GM19025 (cell line): Measurements from ENCODE around the gene ATE1.

Source experiments
- ATAC-seq: cut with Tn5 transposase; IDR thresholded peaks from one replicate; pipeline ENCODE4 v1.9.1; 2021; ENCODE audit warnings: mild to moderate bottlenecking, low read depth, moderate library complexity; ENCODE audit not compliant: unreplicated experiment

ATE1 gene

DNA sequence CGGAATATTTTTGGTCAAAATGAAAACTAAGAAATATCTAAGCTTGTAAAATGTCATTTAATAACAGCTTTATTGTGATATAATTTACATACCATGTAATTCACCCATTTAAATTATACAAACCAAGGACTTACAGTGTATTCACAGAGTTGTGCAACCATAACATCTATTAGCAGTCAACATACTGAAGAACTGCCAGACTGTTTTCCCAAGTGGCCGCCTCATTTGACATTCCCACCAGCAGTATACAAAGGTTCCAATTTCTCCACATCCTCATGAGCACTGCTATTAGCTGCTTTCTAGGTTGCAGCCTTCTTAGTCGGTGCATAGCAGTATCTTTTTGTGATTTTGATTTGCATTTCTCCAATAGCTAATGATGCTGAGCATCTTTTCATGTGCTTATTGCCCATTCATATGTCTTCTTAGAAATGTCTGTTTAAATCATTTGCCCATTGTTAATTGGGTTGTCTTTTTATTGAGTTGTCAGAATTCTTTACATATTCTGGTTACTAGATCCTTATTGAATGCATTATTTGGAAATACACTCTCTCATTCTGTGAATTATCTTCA, 176.6 kb downstream of the ATE1 start:
- ATAC-seq: no peak

DNA sequence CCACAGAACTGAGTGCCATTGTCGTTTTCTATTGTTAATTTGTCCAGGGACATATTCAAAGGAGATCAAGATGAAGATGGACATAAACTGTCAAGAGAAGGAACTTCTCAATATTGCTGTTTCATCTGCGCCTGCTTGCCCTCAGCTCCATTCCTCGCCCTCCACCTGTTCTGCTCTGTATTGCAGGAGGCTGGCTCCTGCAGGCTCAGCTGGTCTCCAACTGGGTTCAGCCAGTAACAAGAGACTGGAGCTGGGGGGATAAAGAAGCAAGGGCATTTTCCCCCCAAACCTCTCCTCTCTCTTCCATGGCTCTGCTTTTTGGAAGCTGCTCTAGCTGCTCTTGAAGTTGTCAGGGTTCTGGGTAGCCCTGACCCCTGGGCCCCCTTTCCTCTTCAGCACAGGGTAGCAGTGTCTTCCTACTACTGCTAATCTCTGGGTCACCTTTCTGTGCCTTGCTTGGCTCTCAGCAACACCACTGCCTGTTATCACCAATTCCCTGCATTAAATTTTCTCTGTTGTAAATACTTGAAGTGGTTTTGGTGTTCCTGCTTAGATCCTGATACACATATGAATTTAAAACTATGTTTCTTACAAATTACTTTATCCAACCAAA, 180.6 kb downstream of the ATE1 start:
- ATAC-seq: no peak

DNA sequence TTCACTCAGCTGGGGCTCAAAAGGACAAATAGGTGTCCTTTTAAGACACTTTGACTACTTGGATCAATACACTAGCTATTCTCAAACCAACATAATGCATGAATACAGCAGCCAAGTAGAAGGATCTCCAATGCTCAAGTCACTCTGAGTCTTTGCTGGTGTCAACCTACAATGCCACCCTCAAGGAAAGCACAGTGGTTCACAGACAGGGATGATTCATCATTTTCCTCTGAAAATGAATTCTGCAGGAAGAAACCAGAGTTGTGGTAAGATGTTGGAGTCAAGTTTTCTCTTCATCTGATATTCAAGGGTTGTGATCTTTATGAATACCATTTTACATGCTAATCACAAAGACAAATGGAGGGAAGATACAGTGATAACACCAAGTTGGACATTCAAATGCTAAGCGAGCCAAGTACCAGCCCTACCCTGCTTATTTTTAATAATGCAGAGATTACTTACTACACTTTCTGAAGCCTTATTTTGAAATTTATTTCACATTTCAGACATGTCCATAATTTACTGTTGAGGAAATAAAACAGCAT, 186.5 kb downstream of the ATE1 start:
- no peak for ATAC-seq

DNA sequence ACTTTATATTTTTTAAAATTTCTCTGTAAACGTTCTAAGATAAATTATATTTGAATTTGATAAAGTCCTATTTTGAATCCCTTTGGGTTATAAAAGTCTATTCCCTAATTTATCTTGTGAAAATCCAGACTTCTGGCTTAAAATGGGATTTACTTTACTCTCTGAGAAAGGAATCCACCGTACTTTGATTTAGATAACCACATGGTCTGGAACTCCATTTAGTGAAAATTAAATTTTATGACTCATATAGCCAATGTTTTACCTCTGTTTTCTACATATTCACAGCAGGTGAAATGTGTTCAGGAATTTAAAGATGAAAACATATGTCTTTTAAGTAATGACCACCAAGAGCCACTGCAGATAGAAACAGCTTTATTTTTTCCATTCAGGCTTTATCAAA, 187.8 kb downstream of the ATE1 start:
- ATAC-seq: no peak

DNA sequence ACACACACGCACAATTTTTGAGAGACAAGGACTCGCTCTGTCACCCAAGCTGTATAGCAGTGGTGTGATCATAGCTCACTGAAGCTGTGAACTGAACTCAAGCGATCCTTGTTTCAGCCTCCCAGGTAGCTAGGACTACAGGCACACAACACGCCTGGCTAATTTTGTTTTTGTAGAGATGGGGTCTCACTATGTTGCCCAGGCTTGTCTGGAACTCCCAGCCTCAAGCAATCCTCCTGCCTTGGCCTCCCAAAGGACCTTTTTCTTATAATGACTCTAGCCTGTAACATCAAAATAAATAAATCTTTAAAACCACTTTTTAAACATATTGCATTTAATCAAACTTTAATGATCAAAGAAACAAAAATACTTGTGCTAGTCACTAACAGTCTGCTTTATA, 188.7 kb downstream of the ATE1 start:
- no peak for ATAC-seq

DNA sequence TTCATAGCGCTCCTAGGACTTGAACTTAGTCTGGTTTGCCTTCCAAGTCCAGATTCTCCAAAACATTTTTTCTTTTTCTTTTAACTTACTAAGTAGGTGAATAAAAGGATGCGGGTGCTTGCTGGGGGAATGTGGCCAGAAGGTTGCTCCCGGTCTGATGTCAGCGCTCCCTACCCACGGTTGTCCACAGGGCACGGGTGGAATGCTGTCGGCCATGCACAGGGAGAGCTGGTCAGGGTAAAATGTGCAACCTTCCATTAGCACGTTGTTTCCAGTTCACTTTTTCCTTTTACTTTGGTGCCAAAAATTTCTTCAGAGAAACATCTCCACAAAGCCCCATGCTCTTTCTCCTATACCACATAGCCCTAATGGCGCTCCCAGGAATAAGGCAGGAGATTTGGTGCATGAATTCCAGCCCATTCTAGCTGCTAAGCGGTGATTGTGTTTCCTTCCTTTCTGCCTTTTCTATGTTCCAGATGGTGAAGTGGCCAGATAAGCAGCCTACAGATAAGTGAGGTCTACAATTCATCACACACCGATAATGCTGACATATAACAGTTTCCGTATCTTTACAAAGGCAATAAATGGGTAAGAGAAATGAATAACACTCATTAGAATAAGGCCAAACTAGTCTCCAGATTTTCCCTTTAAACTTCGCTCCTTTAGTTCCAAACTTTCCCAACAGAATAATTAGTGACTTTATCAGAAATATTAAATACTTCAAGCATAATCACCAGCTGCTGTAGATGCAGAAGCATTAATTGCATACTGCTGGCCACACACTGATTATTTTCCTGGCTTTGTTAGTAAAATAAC, 191.3 kb downstream of the ATE1 start:
- ATAC-seq: no peak

DNA sequence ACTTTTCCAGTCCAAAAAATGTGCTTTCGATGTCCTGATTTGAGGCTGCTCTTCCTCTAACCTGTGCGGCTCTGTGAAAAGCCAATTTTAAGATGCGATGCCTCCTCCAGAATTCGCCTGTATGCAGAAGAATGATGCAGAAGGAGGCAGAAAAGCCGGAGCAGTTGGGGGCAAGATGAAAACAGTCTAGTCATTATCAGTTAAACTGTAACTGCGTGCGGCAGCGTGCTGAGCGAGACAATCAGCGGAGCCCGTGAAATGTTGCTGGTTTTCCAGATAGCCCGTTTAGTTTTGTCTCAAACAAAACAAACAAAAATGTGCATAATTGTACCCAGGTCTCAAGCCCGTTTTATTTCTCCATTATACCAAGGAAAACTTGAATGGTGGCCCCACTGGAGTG, 192.6 kb downstream of the ATE1 start:
- ATAC-seq: no peak

DNA sequence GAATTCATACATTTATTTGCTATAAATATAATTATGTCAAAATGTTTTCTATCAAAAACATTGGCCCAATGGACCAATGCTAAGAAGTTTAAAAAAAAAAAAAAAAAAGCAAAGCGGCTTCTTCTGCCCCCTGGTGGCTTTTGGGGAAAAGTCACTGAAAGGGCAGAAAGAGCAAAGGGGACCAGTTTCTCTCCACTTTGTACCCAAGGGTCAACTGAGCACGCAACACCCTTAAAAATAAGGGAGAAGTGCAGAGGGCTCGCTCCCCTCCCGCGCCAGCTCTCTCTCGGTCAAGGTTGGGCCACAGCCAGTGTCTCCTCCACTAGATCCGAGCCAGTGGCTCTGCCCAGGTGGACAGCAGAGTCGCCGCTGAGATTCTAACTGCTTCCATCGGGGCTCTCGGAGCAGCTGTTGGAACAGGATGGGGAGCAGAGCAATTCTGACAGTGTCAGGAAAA, 193.2 kb downstream of the ATE1 start:
- ATAC-seq: no peak

DNA sequence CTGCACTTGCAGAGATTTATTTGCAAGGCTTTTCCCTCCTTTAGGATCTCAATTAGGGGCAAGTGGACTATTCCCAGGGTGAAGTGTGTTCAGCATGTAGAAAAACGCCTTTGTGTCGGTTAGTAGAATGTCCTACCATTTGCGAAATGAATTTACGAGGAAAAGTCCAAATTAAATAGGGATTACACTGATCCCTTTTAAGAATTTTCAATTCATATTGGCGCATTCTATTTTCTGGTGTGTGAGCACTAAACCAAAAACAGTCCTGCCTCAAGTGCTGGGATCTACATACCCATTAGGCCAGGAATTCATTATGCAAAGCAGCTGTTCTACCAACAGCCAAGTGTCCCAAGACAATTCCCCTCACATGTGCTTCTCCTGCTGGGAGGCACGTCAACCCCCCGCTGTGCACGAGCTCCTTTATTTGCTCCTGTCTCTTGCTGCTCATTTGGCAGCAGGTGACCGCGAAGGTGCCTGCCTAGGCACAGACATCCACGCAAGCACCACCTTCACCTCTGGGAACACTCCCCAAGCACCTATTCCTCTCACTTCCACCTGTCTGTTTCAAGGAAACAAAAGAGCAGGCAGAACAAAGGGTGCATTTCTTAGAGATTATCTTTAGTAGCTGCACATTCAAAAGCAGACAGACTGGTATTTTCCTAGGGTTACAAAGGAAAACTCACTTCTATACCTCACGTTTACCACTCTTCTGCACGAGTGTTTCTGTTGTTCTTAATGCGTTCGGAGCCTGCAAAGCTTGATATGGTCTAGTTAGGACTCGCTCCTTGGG, 195.0 kb downstream of the ATE1 start:
- ATAC-seq: no peak

DNA sequence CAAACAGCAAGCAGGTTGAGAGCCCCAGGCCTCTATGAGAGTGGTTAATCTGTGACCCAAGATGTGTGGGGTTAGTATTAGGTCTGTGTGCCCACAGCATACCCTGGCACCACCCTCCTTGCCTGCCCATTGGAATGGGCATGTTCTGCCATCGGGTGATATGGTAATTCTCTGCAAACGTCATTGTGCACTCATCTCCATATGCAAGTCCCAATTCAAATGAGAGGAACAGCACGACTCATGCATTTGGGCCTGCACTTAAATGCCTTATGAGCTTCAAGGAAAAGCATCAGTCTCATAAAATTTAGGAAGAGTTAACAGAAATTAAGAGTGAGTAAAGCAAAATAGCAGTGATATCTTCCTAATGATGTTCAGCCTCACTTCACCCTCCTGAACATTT, 195.7 kb downstream of the ATE1 start:
- ATAC-seq: no peak

DNA sequence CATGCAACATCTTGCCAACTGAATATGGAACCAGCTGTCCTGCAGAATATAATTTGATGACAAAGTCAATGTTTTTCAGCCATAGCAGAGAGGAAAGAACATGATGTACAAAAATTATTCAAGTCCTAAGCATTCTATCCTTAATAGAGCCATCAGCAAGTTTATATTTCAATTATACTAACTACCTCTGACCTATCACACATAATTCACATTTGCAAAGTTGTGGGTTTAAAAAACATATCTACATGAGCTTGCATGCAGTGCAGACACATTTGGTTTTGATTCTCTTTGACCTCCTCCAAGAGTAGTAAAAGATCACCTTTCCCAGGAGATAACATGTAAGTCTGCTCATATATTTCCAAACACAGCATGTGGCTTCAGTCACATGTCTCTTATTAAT, 203.5 kb downstream of the ATE1 start:
- no peak for ATAC-seq

DNA sequence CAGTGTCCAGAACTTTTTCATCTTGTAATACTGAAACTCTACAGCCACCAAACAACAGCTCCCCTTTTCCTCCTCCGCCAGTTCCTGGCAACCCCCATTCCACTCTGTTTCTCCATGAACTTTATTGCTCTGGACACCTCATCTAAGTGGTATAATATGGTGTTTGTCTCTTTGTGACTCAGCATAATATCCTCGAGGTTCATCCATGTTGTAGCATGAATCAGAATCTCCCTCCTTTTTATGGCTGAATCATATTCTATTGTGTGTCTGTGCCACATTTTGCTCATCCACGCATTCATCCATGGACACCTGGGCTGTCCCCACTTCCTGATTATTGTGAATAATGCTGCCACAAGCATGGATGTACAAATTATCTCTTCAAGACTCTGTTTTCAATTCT, 205.2 kb downstream of the ATE1 start:
- ATAC-seq: no peak

DNA sequence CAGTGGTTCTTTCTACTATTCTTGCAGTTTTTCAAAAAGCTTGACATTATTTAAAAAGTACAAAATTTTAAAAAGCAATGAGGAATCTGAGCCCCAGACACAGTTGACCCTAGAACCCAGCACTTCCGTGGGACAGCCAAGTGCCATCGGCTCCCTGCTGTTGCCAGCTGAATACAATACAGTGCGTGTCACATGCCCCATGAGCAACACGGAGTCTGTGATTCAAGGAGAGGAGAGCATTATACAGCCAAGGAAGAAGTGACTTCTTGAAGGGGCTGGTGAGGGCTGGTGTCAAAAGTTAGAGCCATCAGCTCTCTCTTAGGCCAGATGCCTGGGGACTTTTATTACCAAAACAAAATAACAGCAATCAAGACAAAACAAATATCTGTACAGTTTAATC, 206.6 kb downstream of the ATE1 start:
- no peak for ATAC-seq

DNA sequence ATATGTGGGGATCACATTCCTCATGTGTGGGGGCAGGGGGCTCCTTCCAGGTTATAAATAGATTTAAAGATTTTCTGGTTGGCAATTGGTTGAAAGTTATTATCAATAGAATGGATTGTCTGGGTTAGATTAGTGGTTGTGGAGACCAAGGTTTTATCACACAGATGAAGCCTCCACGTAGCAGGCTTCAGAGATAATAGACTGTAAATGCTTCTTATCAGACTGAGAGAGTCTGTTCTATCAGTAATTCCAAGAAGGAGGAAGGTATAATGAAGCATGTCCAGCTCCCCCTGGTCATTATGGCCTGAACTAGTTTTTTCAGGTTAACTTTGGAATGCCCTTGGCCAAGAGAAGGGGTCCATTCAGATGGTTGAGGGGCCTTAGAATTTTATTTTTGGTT, 211.9 kb downstream of the ATE1 start:
- no peak for ATAC-seq

DNA sequence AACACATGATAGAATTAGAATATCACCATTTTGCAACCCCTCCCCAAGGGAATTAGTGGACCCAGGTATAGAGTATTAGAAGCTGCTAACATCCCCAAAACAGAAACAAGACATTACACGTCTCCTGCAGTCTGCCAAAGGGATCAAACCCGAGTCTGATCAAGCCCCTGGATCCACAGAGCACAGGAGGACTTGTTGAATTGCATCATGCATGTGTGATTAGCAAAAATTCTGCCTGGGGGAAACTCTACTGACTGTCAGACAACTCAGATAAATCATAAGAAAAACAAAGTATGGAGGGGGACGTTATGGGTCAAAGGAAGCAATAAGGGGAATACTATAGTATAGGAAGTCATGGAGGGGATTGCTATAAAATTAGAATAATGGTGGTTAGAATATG, 212.8 kb downstream of the ATE1 start:
- no peak for ATAC-seq

DNA sequence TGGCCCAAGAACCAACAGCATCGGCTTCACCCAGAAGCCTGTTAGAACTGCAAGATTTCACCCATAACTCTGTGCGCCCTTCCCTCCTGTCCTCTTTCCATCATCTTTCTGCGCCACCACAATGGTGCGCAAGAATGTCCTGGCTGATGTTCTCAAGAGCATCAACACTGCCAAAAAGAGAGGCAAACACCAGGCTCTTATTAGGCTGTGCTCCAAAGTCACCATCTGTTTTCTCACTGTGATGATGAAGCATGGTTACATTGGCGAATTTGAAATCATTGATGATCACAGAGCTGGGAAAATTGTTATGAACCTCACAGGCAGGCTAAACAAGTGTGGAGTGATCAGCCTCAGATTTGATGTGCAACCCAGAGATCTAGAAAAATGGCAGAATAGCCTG, 214.3 kb downstream of the ATE1 start:
- no peak for ATAC-seq

DNA sequence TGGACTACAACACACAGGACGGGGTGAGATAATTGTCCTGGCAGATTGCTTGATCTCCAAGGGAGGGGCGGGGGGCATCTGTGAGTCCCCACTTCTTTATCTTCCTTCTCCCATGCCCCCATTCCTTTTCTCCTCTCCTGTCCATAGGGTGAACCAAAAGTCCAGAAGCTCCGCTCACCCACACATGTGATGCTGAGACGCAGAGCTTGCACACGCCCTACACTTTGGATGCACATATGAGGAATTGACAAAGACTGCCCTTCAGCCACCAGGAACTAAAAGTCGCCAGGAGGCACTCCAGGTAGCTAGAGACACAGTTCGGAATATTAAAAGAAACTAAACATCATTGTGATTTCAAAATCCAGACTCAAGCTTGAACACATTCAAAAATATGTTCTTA, 216.9 kb downstream of the ATE1 start:
- no peak for ATAC-seq

DNA sequence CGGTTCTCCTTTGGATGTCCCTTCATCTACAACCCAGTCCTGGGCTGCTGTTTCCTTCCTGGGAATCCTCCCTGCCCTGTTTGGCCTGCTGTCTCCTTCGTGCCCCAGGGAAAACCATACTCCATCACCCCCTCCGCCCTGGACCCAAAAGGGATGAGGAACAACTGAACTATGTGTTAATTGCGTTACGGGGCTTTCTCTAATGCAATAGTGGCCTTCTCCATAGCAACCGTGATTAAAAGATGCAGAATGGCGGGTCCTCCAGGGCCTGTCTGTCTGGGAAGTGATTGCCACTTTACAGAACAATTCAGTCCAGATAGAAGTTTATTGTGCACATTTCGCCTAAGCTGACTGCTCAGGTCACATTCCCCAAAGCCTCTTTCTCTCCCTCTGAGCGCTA, 217.6 kb downstream of the ATE1 start:
- ATAC-seq: no peak

DNA sequence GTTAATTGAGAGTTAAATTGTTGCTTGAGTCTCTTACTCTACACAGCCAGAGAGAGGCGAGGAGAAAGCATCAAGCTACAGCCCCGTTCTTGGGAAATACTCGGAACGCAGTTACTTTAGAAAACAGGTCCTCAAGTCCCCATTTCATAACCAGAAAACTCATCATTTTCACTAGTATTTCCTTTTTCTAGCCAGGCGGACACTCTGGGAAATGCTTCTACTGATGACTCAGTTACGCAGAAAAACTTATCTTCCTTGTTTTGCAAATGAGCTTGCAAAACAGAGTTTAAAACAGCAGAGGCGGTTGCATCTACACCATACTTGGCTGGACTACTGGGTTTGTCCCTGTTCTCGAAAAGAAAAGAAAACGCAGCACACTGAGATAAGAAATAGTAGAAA, 218.2 kb downstream of the ATE1 start:
- ATAC-seq: no peak

DNA sequence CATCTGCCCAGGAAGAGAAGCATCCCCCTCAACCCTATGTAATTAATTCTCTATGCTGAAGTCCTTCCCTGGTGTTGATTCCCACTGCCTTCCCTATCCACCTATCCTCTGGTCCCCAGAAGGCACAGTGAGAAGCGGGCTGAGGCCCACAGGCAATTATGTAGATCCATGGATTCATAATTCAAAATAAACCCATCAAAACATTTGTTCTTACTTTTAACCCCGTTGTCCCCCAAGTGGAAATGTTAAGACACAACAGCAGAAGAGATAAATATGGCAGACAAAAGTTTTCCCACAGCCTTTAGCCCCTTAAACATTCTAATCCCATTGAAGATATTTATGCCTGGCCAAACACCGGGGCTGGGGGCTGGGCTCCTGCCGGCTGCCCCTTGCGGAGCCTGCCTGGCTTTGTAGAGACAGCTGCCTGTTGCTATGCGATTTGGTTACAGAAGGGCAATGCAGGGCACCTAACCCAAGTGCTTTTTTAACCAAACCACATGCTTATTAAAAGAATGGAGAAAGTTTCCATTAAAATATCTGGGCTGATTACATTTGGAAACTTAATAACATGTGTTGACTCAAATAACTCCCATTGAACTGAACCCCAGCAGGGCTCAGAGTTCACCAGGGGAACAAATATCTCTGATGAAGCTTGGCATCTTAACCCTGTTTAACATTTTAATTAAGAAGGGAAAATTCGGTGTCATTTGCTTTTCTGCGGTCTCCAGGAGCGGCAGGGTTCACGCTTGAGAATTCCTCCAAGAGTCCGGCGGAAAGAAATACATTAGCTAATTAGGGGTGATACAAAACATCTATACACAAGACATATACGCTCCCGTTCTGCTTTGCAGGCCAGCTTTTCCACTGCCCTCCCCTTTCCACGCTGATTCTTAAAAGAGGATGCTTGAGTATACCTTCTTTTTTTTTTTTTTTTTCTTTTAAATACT, 218.8 kb downstream of the ATE1 start:
- ATAC-seq: no peak
